Kidney (tissue), 14 donors: Measurements from ENCODE around the gene PHACTR2. TPM values are rescaled to one million over a fixed set of nuclear protein-coding genes. Genes with fewer than 3 reads are reported as not detected.
A peak's percentile ranks its signal among the peaks of the same experiment; 100 is the strongest.

Source experiments
- DNase-seq, 5 donors: peaks; one replicate each; pipeline ENCODE4 v3.0.0-alpha.2; 2013 to 2020
- FAIRE-seq: peaks from 2 replicates; lab custom pipeline; 2012; peaks lifted over from hg19 to GRCh38; lab: Jason Lieb, UNC
- H3K27ac ChIP-seq, 2 donors: one replicate each; pipeline ENCODE4 v1.7.0; 2013; ENCODE audit warnings: low read depth in 2 of 2, low read length in 2 of 2, inconsistent platforms in 1 of 2
- H3K27me3 ChIP-seq: one replicate; pipeline ENCODE4 v1.7.1; 2013; ENCODE audit warnings: low read length, inconsistent platforms; ENCODE audit not compliant: control insufficient read depth, insufficient read depth
- H3K36me3 ChIP-seq, 3 donors: one replicate each; pipeline versions ENCODE4 v1.7.0 to v1.7.1; 2013; ENCODE audit warnings: low read length in 3 of 3, control low read depth in 1 of 3, inconsistent platforms in 1 of 3; ENCODE audit not compliant: insufficient read depth in 3 of 3, control insufficient read depth in 2 of 3
- H3K4me1 ChIP-seq, 3 donors: one replicate each; pipeline versions ENCODE4 v1.7.0 to v1.7.1; 2013; ENCODE audit warnings: low read length in 3 of 3, inconsistent platforms in 1 of 3, low read depth in 1 of 3; ENCODE audit not compliant: control insufficient read depth in 2 of 3, insufficient read depth in 2 of 3
- H3K4me3 ChIP-seq, 3 donors: one replicate each; pipeline versions ENCODE4 v1.7.0 to v1.8.1; 2013; ENCODE audit warnings: low read length in 3 of 3, control low read depth in 1 of 3, inconsistent platforms in 1 of 3
- H3K9ac ChIP-seq, 3 donors: one replicate each; pipeline versions ENCODE4 v1.7.0 to v1.7.1; 2013; ENCODE audit warnings: low read length in 3 of 3, control low read depth in 1 of 3, inconsistent platforms in 1 of 3
- H3K9me3 ChIP-seq, 3 donors: one replicate each; pipeline versions ENCODE4 v1.7.0 to v1.7.1; 2013; ENCODE audit warnings: low read length in 3 of 3, control low read depth in 1 of 3, inconsistent platforms in 1 of 3; ENCODE audit not compliant: control insufficient read depth in 2 of 3, insufficient read depth in 1 of 3
- CTCF ChIP-seq: IDR thresholded peaks from 3 replicates; pipeline ENCODE4 v1.5.1; 2012; ENCODE audit warnings: mild to moderate bottlenecking, moderate library complexity, borderline replicate concordance; ENCODE audit not compliant: insufficient read depth; ENCODE audit errors: extremely low read depth
- intact Hi-C: fragments of 100-400 bp; cut with DNase I; formaldehyde crosslinking; loops from one replicate; pipeline ENCODE4 v1.11.1; 2022
- polyA plus RNA-seq: library from polyadenylated mRNA; stranded (reverse); fragments of 350-450 nt; fragmentation: Illumina TruSeq; extraction: RNeasy Lipid Tissue Mini Kit (QIAGEN cat#74804); gene quantifications from one replicate; pipeline ENCODE4 v1.2.3, GENCODE V29; 2014; ENCODE audit warnings: low read depth, low replicate concordance; ENCODE audit not compliant: insufficient read depth
- total RNA-seq: library from RNA; stranded (reverse); fragmentation: NEBNext Ultra II Directional; extraction: Animal tissue kit (Norgen Biotek cat#: 25700); gene quantifications from one replicate; pipeline ENCODE4 v1.2.1, GENCODE V29; 2021
- donor health status: control.
- donor health status: control.
- donor health status: control.
- donor health status: control.
- donor health status: control.
- donor health status: DM: yes; HTN: yes; CAD: no.
- donor health status: Normal renal cell carcinoma (clear cell type).

PHACTR2 gene
- total and polyA plus RNA-seq, 2 donors from 2014 or later = 3.5 to 56.1 TPM

GRCh38 chr6:143700684-143701348, 23.1 kb downstream of the PHACTR2 start:
- H3K4me1 ChIP-seq = peaks cover 0 to 5% (median 4%) of the 10 kb centered on the region in 3 donors
- no peak for TF ChIP-seq CTCF
- intact Hi-C loops = no loop called here
- H3K27me3 ChIP-seq = no peaks in the 10 kb centered on the region
- peak overlapping the region in 1 of 2 donors; percentile 2 for H3K27ac ChIP-seq
- no peak overlapping the region for H3K4me3 ChIP-seq
- no peak overlapping the region for H3K9ac ChIP-seq
- FAIRE-seq (no peak), DNase-seq (peak in 3 of 5 donors; percentile 48 to 92 (median 74))
- H3K36me3 ChIP-seq = no peaks in the 10 kb centered on the region
- no peaks in the 10 kb centered on the region for H3K9me3 ChIP-seq

- intact Hi-C loops = no loop called here
- Histone ChIP-seq H3K4me1 (peaks cover 0 to 5% (median 4%) of the 10 kb centered on the region in 3 donors), H3K36me3 (peaks cover 0 to under 1% (median 0%) of the 10 kb centered on the region in 3 donors), H3K27me3 (no peaks in the 10 kb centered on the region), H3K27ac (peak overlapping the region in 1 of 2 donors; percentile 56), H3K9me3 (no peaks in the 10 kb centered on the region), H3K9ac (no peak overlapping the region), H3K4me3 (no peak overlapping the region)
- DNase-seq (peak in 1 of 5 donors; percentile 61), FAIRE-seq (no peak)
- TF ChIP-seq CTCF = no peak
Measured at GRCh38 chr6:143701349-143702234, 23.8 kb downstream of the PHACTR2 start.

- peaks cover 0 to 5% (median 0%) of the 10 kb centered on the region in 3 donors for H3K4me1 ChIP-seq
- H3K4me3 ChIP-seq = no peak overlapping the region
- peaks cover 0 to 2% (median 0%) of the 10 kb centered on the region in 3 donors for H3K36me3 ChIP-seq
- H3K27ac ChIP-seq = no peak overlapping the region
- no peaks in the 10 kb centered on the region for H3K27me3 ChIP-seq
- H3K9ac ChIP-seq = no peak overlapping the region
- intact Hi-C loops = no loop called here
- TF ChIP-seq CTCF = no peak
- no peaks in the 10 kb centered on the region for H3K9me3 ChIP-seq
- no peak for DNase-seq
- FAIRE-seq = no peak
Measured at GRCh38 chr6:143705569-143705968, 27.8 kb downstream of the PHACTR2 start.
